H1 (cell line): Measurements from ENCODE around the gene ZNF860. TPM values are rescaled to one million over a fixed set of nuclear protein-coding genes. Genes with fewer than 3 reads are reported as not detected.
A peak's percentile ranks its signal among the peaks of the same experiment; 100 is the strongest.

Experiments
- CTCF ChIA-PET: fragments of 300-600 bp; sonication (Branson Sonifier 250); formaldehyde crosslinking; loops from one replicate; lab custom pipeline; 2021; ENCODE audit not compliant: partially characterized antibody; lab: Charles Lee
- POLR2A ChIA-PET: fragments of 300-600 bp; sonication (Branson Sonifier 250); formaldehyde crosslinking; loops from one replicate; lab custom pipeline; 2021; ENCODE audit warnings: inconsistent platforms; ENCODE audit not compliant: partially characterized antibody; lab: Charles Lee
- DNase-seq, 2 experiments: peaks; one replicate each; pipeline versions ENCODE4 v3.0.0 to v3.0.0-alpha.2; 2010 to 2022; ENCODE audit warnings: low spot score in 2 of 2, low read depth in 1 of 2, mixed read lengths in 1 of 2
- FAIRE-seq: peaks from 2 replicates; lab custom pipeline; 2011; peaks lifted over from hg19 to GRCh38; lab: Jason Lieb, UNC
- H2AFZ ChIP-seq: 2 replicates; pipeline ENCODE4 v1.8.1; 2012; ENCODE audit warnings: low read length, inconsistent platforms
- H2AK5ac ChIP-seq: 2 replicates; pipeline ENCODE4 v1.6.1; 2013; ENCODE audit warnings: low read depth, low read length
- H2BK120ac ChIP-seq: replicated peaks from 2 replicates; pipeline ENCODE3; 2013; ENCODE audit warnings: low read depth, low read length, inconsistent platforms
- H2BK12ac ChIP-seq: 2 replicates; pipeline ENCODE4 v1.6.1; 2013; ENCODE audit warnings: low read depth, low read length
- H2BK15ac ChIP-seq: 2 replicates; pipeline ENCODE4 v1.6.1; 2013; ENCODE audit warnings: low read length
- H2BK20ac ChIP-seq: 2 replicates; pipeline ENCODE4 v1.6.1; 2013; ENCODE audit warnings: low read length
- H2BK5ac ChIP-seq: 2 replicates; pipeline ENCODE4 v1.6.1; 2013; ENCODE audit warnings: low read depth, low read length
- H3K14ac ChIP-seq: 2 replicates; pipeline ENCODE4 v1.6.1; 2013; ENCODE audit warnings: inconsistent platforms; ENCODE audit not compliant: insufficient read length
- H3K18ac ChIP-seq: 2 replicates; pipeline ENCODE4 v1.6.1; 2013; ENCODE audit warnings: low read length; ENCODE audit errors: extremely low read depth
- H3K23ac ChIP-seq: 2 replicates; pipeline ENCODE4 v1.6.1; 2013; ENCODE audit warnings: inconsistent platforms; ENCODE audit not compliant: insufficient read length
- H3K23me2 ChIP-seq: 2 replicates; pipeline ENCODE4 v1.6.1; 2013; ENCODE audit warnings: low read depth, low read length
- H3K27ac ChIP-seq: 2 replicates; pipeline ENCODE4 v1.6.1; 2011; ENCODE audit warnings: low read depth, low read length, inconsistent platforms
- H3K27me3 ChIP-seq, 4 experiments: replicated peaks in 1 of 4; 1 replicate in 1 of 4; 2 replicates in 3 of 4; pipeline versions ENCODE4 v1.6.1 to v1.8.1; 2011 to 2013; ENCODE audit warnings: low read length in 3 of 4, mild to moderate bottlenecking in 3 of 4, inconsistent platforms in 2 of 4, mixed read lengths in 2 of 4, moderate library complexity in 1 of 4; ENCODE audit not compliant: control insufficient read depth in 3 of 4, insufficient read depth in 3 of 4; ENCODE audit errors: extremely low read depth in 1 of 4
- H3K36me3 ChIP-seq, 4 experiments: 2 replicates each; pipeline versions ENCODE4 v1.6.1 to v1.8.1; 2011 to 2013; ENCODE audit warnings: mild to moderate bottlenecking in 4 of 4, low read length in 3 of 4, moderate library complexity in 2 of 4, control low read depth in 1 of 4, inconsistent platforms in 1 of 4; ENCODE audit not compliant: insufficient read depth in 4 of 4, control insufficient read depth in 2 of 4
- H3K4ac ChIP-seq: replicated peaks from 2 replicates; pipeline ENCODE3; 2013; ENCODE audit warnings: low read length, low read depth, mixed read lengths, inconsistent platforms; ENCODE audit not compliant: insufficient read length
- H3K4me1 ChIP-seq, 4 experiments: replicated peaks in 1 of 4; 1 replicate in 1 of 4; 2 replicates in 3 of 4; pipeline versions ENCODE4 v1.6.1 to v1.8.1; 2011 to 2013; ENCODE audit warnings: low read length in 3 of 4, inconsistent platforms in 2 of 4, mixed read lengths in 1 of 4; ENCODE audit not compliant: insufficient read depth in 4 of 4, control insufficient read depth in 3 of 4
- H3K4me2 ChIP-seq, 2 experiments: 2 replicates each; pipeline versions ENCODE4 v1.6.1 to v1.8.1; 2011 to 2013; ENCODE audit warnings: low read depth in 2 of 2, low read length in 2 of 2, control low read depth in 1 of 2, inconsistent platforms in 1 of 2, mild to moderate bottlenecking in 1 of 2; ENCODE audit not compliant: insufficient read depth in 1 of 2
- H3K4me3 ChIP-seq, 4 experiments: fragments of 200-600, 300-600 bp in 1 of 4; sonication (generic), shearing (Covaris generic), sonication (Bioruptor Twin) in 1 of 4; 2 replicates each; pipeline versions ENCODE4 v1.5.1 to v1.8.1; 2011 to 2016; ENCODE audit warnings: low read length in 4 of 4, low read depth in 3 of 4, control low read depth in 2 of 4, inconsistent platforms in 2 of 4, mild to moderate bottlenecking in 2 of 4, mixed read lengths in 1 of 4, moderate library complexity in 1 of 4; ENCODE audit not compliant: insufficient read depth in 2 of 4; ENCODE audit errors: extremely low read depth in 1 of 4
- H3K56ac ChIP-seq: replicated peaks from 2 replicates; pipeline ENCODE3; 2013; ENCODE audit warnings: low read depth, mild to moderate bottlenecking, mixed read lengths, low read length, inconsistent platforms; ENCODE audit not compliant: insufficient read length
- H3K79me1 ChIP-seq: 2 replicates; pipeline ENCODE4 v1.6.1; 2013; ENCODE audit warnings: low read depth, low read length, control low read depth
- H3K79me2 ChIP-seq, 2 experiments: 2 replicates each; pipeline versions ENCODE4 v1.6.1 to v1.8.1; 2012 to 2013; ENCODE audit warnings: low read length in 2 of 2, mild to moderate bottlenecking in 2 of 2, inconsistent platforms in 1 of 2; ENCODE audit not compliant: insufficient read depth in 2 of 2, control insufficient read depth in 1 of 2
- H3K9ac ChIP-seq, 4 experiments: replicated peaks in 1 of 4; 1 replicate in 1 of 4; 2 replicates in 3 of 4; pipeline versions ENCODE4 v1.6.1 to v1.8.1; 2011 to 2013; ENCODE audit warnings: low read depth in 3 of 4, low read length in 3 of 4, control low read depth in 2 of 4, mild to moderate bottlenecking in 2 of 4, moderate library complexity in 2 of 4, inconsistent platforms in 1 of 4; ENCODE audit errors: extremely low read depth in 1 of 4
- H3K9me3 ChIP-seq, 2 experiments: 2 replicates each; pipeline versions ENCODE4 v1.6.1 to v1.8.1; 2012 to 2013; ENCODE audit warnings: mild to moderate bottlenecking in 2 of 2, moderate library complexity in 2 of 2, control low read depth in 1 of 2, inconsistent platforms in 1 of 2, low read depth in 1 of 2, low read length in 1 of 2, mixed read lengths in 1 of 2; ENCODE audit not compliant: insufficient read depth in 2 of 2
- H4K20me1 ChIP-seq, 2 experiments: replicated peaks in 1 of 2; 2 replicates each; pipeline versions ENCODE3 to v1.8.1; 2011 to 2013; ENCODE audit warnings: inconsistent platforms in 2 of 2, low read length in 2 of 2, mild to moderate bottlenecking in 1 of 2; ENCODE audit not compliant: insufficient read depth in 2 of 2, control insufficient read depth in 1 of 2
- H4K5ac ChIP-seq: 2 replicates; pipeline ENCODE4 v1.6.1; 2013; ENCODE audit warnings: low read length, low read depth, mixed read lengths, inconsistent platforms; ENCODE audit not compliant: insufficient read length
- H4K8ac ChIP-seq: 2 replicates; pipeline ENCODE4 v1.8.0; 2013; ENCODE audit warnings: mild to moderate bottlenecking, moderate library complexity, low read length, inconsistent platforms; ENCODE audit not compliant: insufficient read depth; ENCODE audit errors: extremely low read depth
- H4K91ac ChIP-seq: replicated peaks from 2 replicates; pipeline ENCODE3; 2013; ENCODE audit warnings: low read length, mixed read lengths, inconsistent platforms; ENCODE audit not compliant: insufficient read length
- BACH1 ChIP-seq: IDR thresholded peaks from 2 replicates; pipeline ENCODE4 v1.6.1; 2012; ENCODE audit warnings: low read length, improper control_type of control experiment
- CBX8 ChIP-seq: fragments of 300-800, 300-1000 bp; sonication (generic); IDR thresholded peaks from 2 replicates; pipeline ENCODE4 v1.7.1; 2016; ENCODE audit warnings: low read depth, low read length, borderline replicate concordance
- CHD1 ChIP-seq: IDR thresholded peaks from 2 replicates; pipeline ENCODE4 v1.6.1; 2012; ENCODE audit warnings: low read depth, low read length, improper control_type of control experiment
- EGR1 ChIP-seq: IDR thresholded peaks from 2 replicates; pipeline ENCODE4 v1.6.1; 2011; ENCODE audit warnings: low read depth, low read length, borderline replicate concordance
- KDM4A ChIP-seq: IDR thresholded peaks from one replicate; pipeline ENCODE4 v1.7.1; 2012; ENCODE audit warnings: low read depth, mild to moderate bottlenecking, moderate library complexity, low read length, inconsistent platforms; ENCODE audit not compliant: severe bottlenecking
- MAX ChIP-seq: IDR thresholded peaks from 2 replicates; pipeline ENCODE4 v1.6.1; 2012; ENCODE audit warnings: inconsistent platforms
- NRF1 ChIP-seq: IDR thresholded peaks from 2 replicates; pipeline ENCODE4 v1.6.1; 2011; ENCODE audit warnings: mild to moderate bottlenecking, low read depth, low read length, improper control_type of control experiment
- POLR2A ChIP-seq, 2 experiments: IDR thresholded peaks; 1 replicate in 1 of 2; 2 replicates in 1 of 2; pipeline ENCODE4 v1.6.1; 2011; ENCODE audit warnings: low read depth in 2 of 2, low read length in 2 of 2, mild to moderate bottlenecking in 2 of 2; ENCODE audit errors: control extremely low read depth in 1 of 2
- RFX5 ChIP-seq: IDR thresholded peaks from 2 replicates; pipeline ENCODE4 v1.6.1; 2011; ENCODE audit warnings: low read depth, low read length, improper control_type of control experiment, borderline replicate concordance
- SAP30 ChIP-seq: fragments of 300-600 bp; sonication (generic); IDR thresholded peaks from 2 replicates; pipeline ENCODE4 v1.7.1; 2012; ENCODE audit warnings: low read length, moderate library complexity, mild to moderate bottlenecking, inconsistent platforms; ENCODE audit not compliant: insufficient read depth, insufficient replicate concordance
- SIRT6 ChIP-seq: IDR thresholded peaks from one replicate; pipeline ENCODE4 v1.7.1; 2012; ENCODE audit warnings: low read length, inconsistent platforms
- SIX5 ChIP-seq: IDR thresholded peaks from 2 replicates; pipeline ENCODE4 v1.6.1; 2011; ENCODE audit warnings: mild to moderate bottlenecking, low read depth, low read length
- SP2 ChIP-seq: IDR thresholded peaks from 2 replicates; pipeline ENCODE4 v1.6.1; 2012; ENCODE audit warnings: mild to moderate bottlenecking, low read length, inconsistent platforms
- TAF1 ChIP-seq: IDR thresholded peaks from 2 replicates; pipeline ENCODE4 v1.6.1; 2011; ENCODE audit warnings: mild to moderate bottlenecking, low read depth, low read length
- WGBS, 2 experiments: shearing (Covaris generic) in 1 of 2; methylation state at CpG; one replicate each; pipeline versions ENCODE4 v1.1.6 to v1.1.7; 2013 to 2015; ENCODE audit warnings: low lambda C conversion rate in 2 of 2, mixed read lengths in 2 of 2, inconsistent platforms in 1 of 2, low coverage in 1 of 2, missing lambda C conversion rate in 1 of 2; ENCODE audit not compliant: insufficient replicate concordance in 2 of 2, insufficient coverage in 1 of 2, insufficient read length in 1 of 2; ENCODE audit errors: extremely low coverage in 1 of 2, missing lambda C conversion rate in 1 of 2; 5-methylcytosine and 5-hydroxymethylcytosine counted together
- polyA plus RNA-seq, 7 experiments: library from polyadenylated mRNA; depleted of rRNA in 3 of 7; stranded (reverse) in 5 of 7; unstranded in 2 of 7; fragments of >200 nt in 5 of 7; fragments of 200-250 nt in 2 of 7; gene quantifications; 1 replicate in 5 of 7; 2 replicates in 1 of 7; 4 replicates in 1 of 7; pipeline versions ENCODE4 v1.2.1 to v1.2.3, GENCODE V29; 2011 to 2013; ENCODE audit warnings: missing spikeins in 2 of 7, mixed read lengths in 2 of 7
- total RNA-seq: library from RNA; stranded (reverse); fragmentation: NEBNext Ultra II Directional; extraction: Animal tissue kit (Norgen Biotek cat#: 25700); gene quantifications from 2 replicates; pipeline ENCODE4 v1.2.1, GENCODE V29; 2021

Gene ZNF860
- total and polyA plus RNA-seq, 2 of the 8 experiments (the other 6 are each of a cell fraction or from before 2014, with no cell fraction given) = 3.2 to 8.6 TPM

GRCh38 chr3:31957106-31957505, 24.4 kb upstream of the ZNF860 start:
- peak overlapping the region; percentile 54; the same call in 1 of the 2 replicates for H2AK5ac ChIP-seq
- no peaks in the 10 kb centered on the region for H3K27me3 ChIP-seq
- CTCF ChIA-PET = no interaction called here
- peaks cover 15 to 80% of the 10 kb centered on the region in 2 experiments for H3K79me2 ChIP-seq
- no peak overlapping the region for H3K23ac ChIP-seq
- no peaks in the 10 kb centered on the region for H4K20me1 ChIP-seq
- no peak overlapping the region for H2BK12ac ChIP-seq
- WGBS, 2 experiments = 94% methylated on average over 3 of the region's 3 CpGs; no CpG with 5 or more reads in 1 of the 2 experiments
- H2BK20ac ChIP-seq = no peak overlapping the region
- H3K79me1 ChIP-seq = peaks cover 2% of the 10 kb centered on the region
- no peak overlapping the region for H2BK15ac ChIP-seq
- H4K8ac ChIP-seq = no peak overlapping the region
- H4K91ac ChIP-seq = no peak overlapping the region
- no peak overlapping the region for H3K4me3 ChIP-seq
- no peak overlapping the region for H4K5ac ChIP-seq
- no peak overlapping the region; a peak in 1 of 4 replicates for H3K4me2 ChIP-seq
- peaks cover 0 to 11% (median 4%) of the 10 kb centered on the region in 4 experiments; a peak in 3 of 8 replicates for H3K36me3 ChIP-seq
- H3K4ac ChIP-seq = peak overlapping the region; percentile 72
- TF ChIP-seq CBX8 = no peak
- no peak for TF ChIP-seq SIRT6
- no peak for TF ChIP-seq NRF1
- TF ChIP-seq POLR2A (IDR thresholded peaks at IDR 0.05; ENCODE audit: control extremely low read depth in 1 of 2, low read depth in 2 of 2, low read length in 2 of 2) = no peak
- no peak for TF ChIP-seq RFX5
- TF ChIP-seq MAX = no peak
- TF ChIP-seq SAP30 = no peak
- no peak for TF ChIP-seq SIX5
- no peak for TF ChIP-seq EGR1
- TF ChIP-seq TAF1 = no peak
- no peak for TF ChIP-seq KDM4A
- TF ChIP-seq BACH1 = no peak
- TF ChIP-seq SP2 = no peak
- no peak for TF ChIP-seq CHD1
- TF ChIP-seq, all 59 proteins: peak for 0
- FAIRE-seq = no peak
- no peak overlapping the region for H2BK120ac ChIP-seq
- no peak overlapping the region; a peak in 1 of 7 replicates for H3K9ac ChIP-seq
- H3K23me2 ChIP-seq = peaks cover 2% of the 10 kb centered on the region
- H2AFZ ChIP-seq = no peak overlapping the region
- no peak overlapping the region for H3K56ac ChIP-seq
- POLR2A ChIA-PET = no interaction called here
- no peak overlapping the region for H3K27ac ChIP-seq
- no peak overlapping the region for H3K18ac ChIP-seq
- H2BK5ac ChIP-seq = no peak overlapping the region; the same call in 1 of the 2 replicates
- no peak overlapping the region for H3K14ac ChIP-seq
- H3K9me3 ChIP-seq = peaks cover 11 to 17% of the 10 kb centered on the region in 2 experiments
- DNase-seq = peak in 1 of 2 experiments; percentile 14
- H3K4me1 ChIP-seq = peaks cover 2 to 27% (median 16%) of the 10 kb centered on the region in 4 experiments
